ENCODE results near the gene TUBG2. TPM values are rescaled to one million over a fixed set of nuclear protein-coding genes. Genes with fewer than 3 reads are reported as not detected.

TUBG2 gene
- total RNA-seq, 1 donor from 2014 or later = 32.8 TPM

DNA sequence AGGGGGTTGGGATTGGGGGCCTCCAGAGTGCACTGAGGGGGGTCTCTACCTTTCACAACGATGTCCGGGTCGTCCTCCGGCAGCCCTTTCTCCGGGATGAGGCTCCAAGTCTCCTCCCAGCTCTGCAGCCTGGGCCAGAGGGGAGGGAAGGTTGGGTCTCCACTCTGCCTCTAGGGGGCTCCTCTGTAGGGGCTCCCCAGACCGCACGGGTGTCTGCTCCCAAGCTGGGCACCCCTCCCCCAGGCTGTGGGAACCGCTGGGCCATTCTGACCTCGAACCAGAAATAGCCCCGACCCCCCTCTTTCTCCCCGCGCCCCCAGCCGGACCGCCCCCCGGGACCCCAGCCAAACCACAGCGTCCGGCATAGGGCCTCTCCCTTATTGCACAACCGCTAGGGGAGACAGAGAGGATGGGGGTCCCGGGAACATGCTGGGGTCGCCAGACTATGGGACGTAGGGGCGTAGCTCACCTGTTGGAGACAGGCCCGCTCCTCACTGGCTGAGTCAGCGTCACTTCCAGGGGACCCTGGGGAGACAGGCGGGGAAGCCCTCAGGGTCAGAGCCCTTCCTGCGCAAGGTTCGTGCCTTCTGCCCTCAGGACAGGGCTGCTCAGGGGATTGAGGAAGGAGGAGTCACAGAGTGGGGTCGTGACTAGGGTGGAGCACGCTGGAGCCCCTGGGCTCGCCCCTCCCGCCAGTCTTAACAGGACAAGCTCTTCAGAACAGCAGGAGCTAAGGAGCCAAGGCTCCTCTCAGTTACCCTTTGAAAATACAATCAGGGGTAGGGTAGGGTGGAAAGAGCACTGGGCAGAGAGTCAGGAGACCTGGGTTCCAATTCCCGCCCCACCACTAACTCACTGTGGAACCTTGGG lies 15.0 kb downstream of the TUBG2 start:
- DNase-seq (ENCODE audit: extremely low spot score, unreplicated experiment) = no peak
- Mint-ChIP-seq H3K27me3 (ENCODE audit: unreplicated experiment) (no peaks in the 10 kb centered on the region), H3K27ac (ENCODE audit: unreplicated experiment) (no peak overlapping the region), H3K9me3 (ENCODE audit: unreplicated experiment) (no peaks in the 10 kb centered on the region), H3K36me3 (ENCODE audit: unreplicated experiment) (peaks cover 11% of the 10 kb centered on the region), H3K4me1 (ENCODE audit: unreplicated experiment) (peaks cover 33% of the 10 kb centered on the region), H3K4me3 (ENCODE audit: unreplicated experiment) (peak overlapping the region; percentile 65)
- TF ChIP-seq, protein P1, sequence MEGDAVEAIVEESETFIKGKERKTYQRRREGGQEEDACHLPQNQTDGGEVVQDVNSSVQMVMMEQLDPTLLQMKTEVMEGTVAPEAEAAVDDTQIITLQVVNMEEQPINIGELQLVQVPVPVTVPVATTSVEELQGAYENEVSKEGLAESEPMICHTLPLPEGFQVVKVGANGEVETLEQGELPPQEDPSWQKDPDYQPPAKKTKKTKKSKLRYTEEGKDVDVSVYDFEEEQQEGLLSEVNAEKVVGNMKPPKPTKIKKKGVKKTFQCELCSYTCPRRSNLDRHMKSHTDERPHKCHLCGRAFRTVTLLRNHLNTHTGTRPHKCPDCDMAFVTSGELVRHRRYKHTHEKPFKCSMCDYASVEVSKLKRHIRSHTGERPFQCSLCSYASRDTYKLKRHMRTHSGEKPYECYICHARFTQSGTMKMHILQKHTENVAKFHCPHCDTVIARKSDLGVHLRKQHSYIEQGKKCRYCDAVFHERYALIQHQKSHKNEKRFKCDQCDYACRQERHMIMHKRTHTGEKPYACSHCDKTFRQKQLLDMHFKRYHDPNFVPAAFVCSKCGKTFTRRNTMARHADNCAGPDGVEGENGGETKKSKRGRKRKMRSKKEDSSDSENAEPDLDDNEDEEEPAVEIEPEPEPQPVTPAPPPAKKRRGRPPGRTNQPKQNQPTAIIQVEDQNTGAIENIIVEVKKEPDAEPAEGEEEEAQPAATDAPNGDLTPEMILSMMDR (IDR thresholded peaks at IDR 0.05) = peak; percentile 54

DNA sequence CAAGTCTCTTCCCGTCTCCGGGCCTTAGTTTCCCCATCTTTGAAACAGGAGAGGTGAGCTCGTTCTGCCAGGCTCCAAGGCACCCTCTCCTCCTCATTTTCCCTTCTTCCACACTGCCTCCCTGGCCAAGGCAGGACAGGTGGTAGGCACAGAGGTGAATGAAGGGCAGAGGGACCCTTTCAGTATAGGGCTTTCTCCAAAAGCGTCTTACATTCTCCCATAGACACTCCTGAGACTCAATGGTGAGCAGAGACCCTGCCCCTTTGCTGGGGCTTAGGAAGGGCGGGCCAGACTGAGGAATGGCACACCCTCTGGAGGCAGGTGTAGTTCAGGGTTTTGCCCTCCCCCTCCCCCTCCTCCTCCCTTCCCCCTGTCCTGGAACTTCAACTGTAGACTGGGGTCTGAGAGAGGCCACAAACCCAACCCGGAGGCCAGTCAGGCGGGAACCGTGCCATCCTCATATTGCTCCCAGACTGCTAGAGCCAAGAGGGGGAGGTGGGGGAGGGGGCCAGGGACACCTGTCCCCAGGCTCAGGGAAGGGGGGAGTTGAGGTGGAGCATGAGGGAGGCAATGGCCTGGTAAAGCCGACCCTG lies 15.8 kb downstream of the TUBG2 start:
- Mint-ChIP-seq H3K27ac (ENCODE audit: unreplicated experiment) (peak overlapping the region; percentile 27), H3K4me3 (ENCODE audit: unreplicated experiment) (peak overlapping the region; percentile 65), H3K4me1 (ENCODE audit: unreplicated experiment) (peaks cover 33% of the 10 kb centered on the region), H3K9me3 (ENCODE audit: unreplicated experiment) (no peaks in the 10 kb centered on the region), H3K27me3 (ENCODE audit: unreplicated experiment) (no peaks in the 10 kb centered on the region), H3K36me3 (ENCODE audit: unreplicated experiment) (peaks cover 6% of the 10 kb centered on the region)
- no peak for DNase-seq (ENCODE audit: extremely low spot score, unreplicated experiment)
- TF ChIP-seq, protein P1 (IDR thresholded peaks at IDR 0.05) = no peak

DNA sequence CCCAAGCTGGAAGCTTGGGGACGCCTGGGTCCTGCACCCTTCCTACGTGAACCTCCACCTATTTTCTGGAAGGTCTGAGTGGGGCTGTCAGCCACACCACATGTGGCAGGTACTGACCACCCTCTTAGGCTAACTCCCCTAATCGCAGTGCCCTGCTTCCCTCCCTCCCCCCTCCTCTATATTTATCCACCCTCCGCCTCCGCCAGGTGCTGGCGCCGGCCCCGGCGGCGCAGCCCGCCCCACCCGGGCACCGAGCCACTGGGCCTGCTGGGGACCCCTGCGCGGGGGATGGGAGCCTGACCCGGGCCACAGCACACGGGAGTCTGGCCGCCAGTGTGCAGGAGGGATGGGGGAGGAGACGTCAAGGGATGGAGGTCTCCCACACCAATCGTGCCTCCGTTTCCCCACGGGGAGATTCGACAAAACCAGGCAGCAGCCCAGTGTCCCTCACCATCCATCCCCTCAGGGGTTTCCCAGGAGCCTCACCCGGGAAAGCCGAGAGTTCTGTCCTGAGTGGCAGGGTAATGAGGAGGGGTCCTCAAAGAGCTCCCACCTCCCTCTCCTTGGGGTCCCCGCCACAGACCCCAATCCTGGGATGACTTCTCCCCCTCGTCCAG lies 16.4 kb downstream of the TUBG2 start:
- H3K27me3 Mint-ChIP-seq (ENCODE audit: unreplicated experiment) = no peaks in the 10 kb centered on the region
- no peak overlapping the region for H3K27ac Mint-ChIP-seq (ENCODE audit: unreplicated experiment)
- H3K4me3 Mint-ChIP-seq (ENCODE audit: unreplicated experiment) = peak overlapping the region; percentile 86
- DNase-seq (ENCODE audit: extremely low spot score, unreplicated experiment) = no peak
- peaks cover 6% of the 10 kb centered on the region for H3K36me3 Mint-ChIP-seq (ENCODE audit: unreplicated experiment)
- TF ChIP-seq, protein P1 (IDR thresholded peaks at IDR 0.05) = no peak
- peaks cover 37% of the 10 kb centered on the region for H3K4me1 Mint-ChIP-seq (ENCODE audit: unreplicated experiment)
- no peaks in the 10 kb centered on the region for H3K9me3 Mint-ChIP-seq (ENCODE audit: unreplicated experiment)

DNA sequence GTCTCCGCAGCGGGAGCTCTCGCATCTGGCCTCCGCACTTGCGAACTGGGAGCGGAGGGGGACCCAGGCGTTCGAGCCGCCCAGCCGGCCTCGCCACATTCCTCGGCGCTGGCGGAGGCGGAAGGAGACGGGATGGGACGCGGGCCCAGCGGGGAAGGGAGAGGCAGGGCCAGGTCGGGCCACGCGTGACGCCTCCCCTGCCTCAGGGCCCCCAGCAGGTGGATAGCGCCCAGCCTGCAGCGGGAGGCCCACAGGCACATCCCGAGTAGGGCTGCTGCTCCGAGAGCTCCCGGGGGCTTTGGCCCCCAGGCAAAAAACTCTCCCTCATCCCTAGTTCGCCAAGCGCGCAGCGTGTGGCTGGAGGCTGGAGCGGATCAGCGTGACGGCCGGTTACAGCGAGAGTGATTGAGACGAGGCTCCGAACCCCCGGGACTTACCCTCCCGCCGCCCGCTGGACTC lies 16.9 kb downstream of the TUBG2 start:
- H3K9me3 Mint-ChIP-seq (ENCODE audit: unreplicated experiment) = no peaks in the 10 kb centered on the region

More for the DNA sequence above, 16.9 kb downstream of the TUBG2 start:
- DNase-seq (ENCODE audit: extremely low spot score, unreplicated experiment) = no peak
- TF ChIP-seq, protein P1 (IDR thresholded peaks at IDR 0.05) = no peak
- H3K4me3 Mint-ChIP-seq (ENCODE audit: unreplicated experiment) = peak overlapping the region; percentile 86
- H3K27me3 Mint-ChIP-seq (ENCODE audit: unreplicated experiment) = no peaks in the 10 kb centered on the region
- H3K36me3 Mint-ChIP-seq (ENCODE audit: unreplicated experiment) = peaks cover 6% of the 10 kb centered on the region
- peaks cover 40% of the 10 kb centered on the region for H3K4me1 Mint-ChIP-seq (ENCODE audit: unreplicated experiment)
- peak overlapping the region; percentile 77 for H3K27ac Mint-ChIP-seq (ENCODE audit: unreplicated experiment)
